ENCODE results near the gene AKNA.
"Not testable (repeated sequence)": the region's sequence is repeated elsewhere in the genome, so short reads cannot be mapped to it uniquely, and the experiment has no call there.

GRCh38 chr9:114328937-114329624 is 58.7 kb downstream of the AKNA start:
- TF ChIP-seq, protein P1, sequence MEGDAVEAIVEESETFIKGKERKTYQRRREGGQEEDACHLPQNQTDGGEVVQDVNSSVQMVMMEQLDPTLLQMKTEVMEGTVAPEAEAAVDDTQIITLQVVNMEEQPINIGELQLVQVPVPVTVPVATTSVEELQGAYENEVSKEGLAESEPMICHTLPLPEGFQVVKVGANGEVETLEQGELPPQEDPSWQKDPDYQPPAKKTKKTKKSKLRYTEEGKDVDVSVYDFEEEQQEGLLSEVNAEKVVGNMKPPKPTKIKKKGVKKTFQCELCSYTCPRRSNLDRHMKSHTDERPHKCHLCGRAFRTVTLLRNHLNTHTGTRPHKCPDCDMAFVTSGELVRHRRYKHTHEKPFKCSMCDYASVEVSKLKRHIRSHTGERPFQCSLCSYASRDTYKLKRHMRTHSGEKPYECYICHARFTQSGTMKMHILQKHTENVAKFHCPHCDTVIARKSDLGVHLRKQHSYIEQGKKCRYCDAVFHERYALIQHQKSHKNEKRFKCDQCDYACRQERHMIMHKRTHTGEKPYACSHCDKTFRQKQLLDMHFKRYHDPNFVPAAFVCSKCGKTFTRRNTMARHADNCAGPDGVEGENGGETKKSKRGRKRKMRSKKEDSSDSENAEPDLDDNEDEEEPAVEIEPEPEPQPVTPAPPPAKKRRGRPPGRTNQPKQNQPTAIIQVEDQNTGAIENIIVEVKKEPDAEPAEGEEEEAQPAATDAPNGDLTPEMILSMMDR (IDR thresholded peaks at IDR 0.05; ENCODE audit: poor library complexity, severe bottlenecking), result not testable (repeated sequence)
- not testable (repeated sequence) for TF ChIP-seq POLR2AphosphoS5 (IDR thresholded peaks at IDR 0.05); EP300 (conservative IDR thresholded peaks at IDR 0.05; ENCODE audit: poor library complexity, severe bottlenecking)
